Stimulated activated CD8-positive, alpha-beta memory T cell treated with anti-CD3 and anti-CD28 coated beads, Interleukin-4, amount 100 ng/mL, for 24 hours (primary cell): ENCODE results near the gene C1D.
"Not testable (repeated sequence)": the region's sequence is repeated elsewhere in the genome, so short reads cannot be mapped to it uniquely, and the experiment has no call there.

Source experiments
- DNase-seq: peaks from one replicate; pipeline ENCODE4 v3.0.0-alpha.2; 2020; ENCODE audit warnings: low read depth

Gene C1D

GRCh38 chr2:67999332-67999731 lies 63.5 kb downstream of the C1D start:
- DNase-seq: no peak

GRCh38 chr2:67997903-67998302 lies 64.9 kb downstream of the C1D start:
- no peak for DNase-seq

GRCh38 chr2:67997528-67997900 lies 65.3 kb downstream of the C1D start:
- no peak for DNase-seq

GRCh38 chr2:67996772-67997527 lies 65.9 kb downstream of the C1D start:
- no peak for DNase-seq

- no peak for DNase-seq
These were observed 68.1 kb downstream of the C1D start for GRCh38 chr2:67994716-67995115.

GRCh38 chr2:67994069-67994468 lies 68.7 kb downstream of the C1D start:
- not testable (repeated sequence) for DNase-seq

- no peak for DNase-seq
These were observed 69.5 kb downstream of the C1D start for GRCh38 chr2:67993329-67993728.

GRCh38 chr2:67991456-67991855 lies 71.3 kb downstream of the C1D start:
- no peak for DNase-seq
